Measurements from ENCODE around the gene ERAS.

Gene ERAS

GRCh38 chrX:48787505-48788443 lies 38.5 kb upstream of the ERAS start:
- H3K27ac ChIP-seq (ENCODE audit: low read length) = no peak overlapping the region
- no peaks in the 10 kb centered on the region for H3K36me3 ChIP-seq (ENCODE audit: control insufficient read depth, low read depth, low read length)
- no peak overlapping the region for H3K9ac ChIP-seq (ENCODE audit: low read length)

GRCh38 chrX:48789366-48790220 lies 36.7 kb upstream of the ERAS start:
- Histone ChIP-seq H3K4me3 (ENCODE audit: low read length) (no peak overlapping the region), H3K27ac (ENCODE audit: low read length) (no peak overlapping the region), H3K4me1 (ENCODE audit: control insufficient read depth, low read depth, low read length) (no peaks in the 10 kb centered on the region), H3K9me3 (ENCODE audit: control insufficient read depth, low read depth, low read length) (peaks cover 6% of the 10 kb centered on the region), H3K9ac (ENCODE audit: low read length) (no peak overlapping the region), H3K27me3 (ENCODE audit: control insufficient read depth, insufficient read depth, low read length) (no peaks in the 10 kb centered on the region), H3K36me3 (ENCODE audit: control insufficient read depth, low read depth, low read length) (no peaks in the 10 kb centered on the region)

More at GRCh38 chrX:48787505-48788443, 38.5 kb upstream of the ERAS start:
- H3K9me3 ChIP-seq (ENCODE audit: control insufficient read depth, low read depth, low read length) = peaks cover 4% of the 10 kb centered on the region
- no peaks in the 10 kb centered on the region for H3K27me3 ChIP-seq (ENCODE audit: control insufficient read depth, insufficient read depth, low read length)
- no peaks in the 10 kb centered on the region for H3K4me1 ChIP-seq (ENCODE audit: control insufficient read depth, low read depth, low read length)
- no peak overlapping the region for H3K4me3 ChIP-seq (ENCODE audit: low read length)

DNA sequence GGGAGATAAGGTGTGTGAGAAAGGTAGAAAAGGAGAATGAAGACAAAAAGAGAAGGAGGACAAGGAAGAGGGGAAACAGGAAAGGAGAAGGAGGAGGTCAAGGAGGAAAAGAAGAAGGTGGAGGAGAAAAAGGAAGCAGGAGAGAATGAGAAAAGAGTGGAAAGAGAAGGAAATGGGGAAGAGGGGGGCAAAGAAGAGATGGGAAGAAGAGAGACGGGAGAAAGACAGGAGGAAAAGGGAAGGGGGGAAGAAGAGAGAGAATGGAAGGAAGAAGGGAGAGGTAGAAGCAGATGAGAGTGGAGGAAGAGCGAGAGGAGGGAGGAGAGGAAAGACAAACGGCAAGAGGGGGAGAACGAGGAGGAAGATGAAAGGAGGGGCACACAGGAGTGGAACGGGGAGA lies 35.8 kb upstream of the ERAS start:
- H3K9me3 ChIP-seq (ENCODE audit: control insufficient read depth, low read depth, low read length) = peaks cover 13% of the 10 kb centered on the region
- no peaks in the 10 kb centered on the region for H3K4me1 ChIP-seq (ENCODE audit: control insufficient read depth, low read depth, low read length)
- H3K36me3 ChIP-seq (ENCODE audit: control insufficient read depth, low read depth, low read length) = no peaks in the 10 kb centered on the region
- H3K27me3 ChIP-seq (ENCODE audit: control insufficient read depth, insufficient read depth, low read length) = no peaks in the 10 kb centered on the region
- no peak overlapping the region for H3K27ac ChIP-seq (ENCODE audit: low read length)
- no peak overlapping the region for H3K9ac ChIP-seq (ENCODE audit: low read length)
- no peak overlapping the region for H3K4me3 ChIP-seq (ENCODE audit: low read length)

- Histone ChIP-seq H3K27ac (ENCODE audit: low read length) (no peak overlapping the region), H3K4me1 (ENCODE audit: control insufficient read depth, low read depth, low read length) (no peaks in the 10 kb centered on the region), H3K27me3 (ENCODE audit: control insufficient read depth, insufficient read depth, low read length) (no peaks in the 10 kb centered on the region), H3K36me3 (ENCODE audit: control insufficient read depth, low read depth, low read length) (no peaks in the 10 kb centered on the region), H3K9ac (ENCODE audit: low read length) (no peak overlapping the region), H3K4me3 (ENCODE audit: low read length) (no peak overlapping the region), H3K9me3 (ENCODE audit: control insufficient read depth, low read depth, low read length) (peaks cover 13% of the 10 kb centered on the region)
These were observed 35.1 kb upstream of the ERAS start for GRCh38 chrX:48791063-48791820.

GRCh38 chrX:48792219-48792618 lies 34.1 kb upstream of the ERAS start:
- H3K4me1 ChIP-seq (ENCODE audit: control insufficient read depth, low read depth, low read length) = no peaks in the 10 kb centered on the region
- H3K27ac ChIP-seq (ENCODE audit: low read length) = no peak overlapping the region
- no peak overlapping the region for H3K9ac ChIP-seq (ENCODE audit: low read length)
- H3K36me3 ChIP-seq (ENCODE audit: control insufficient read depth, low read depth, low read length) = no peaks in the 10 kb centered on the region
- no peak overlapping the region for H3K4me3 ChIP-seq (ENCODE audit: low read length)
- H3K27me3 ChIP-seq (ENCODE audit: control insufficient read depth, insufficient read depth, low read length) = no peaks in the 10 kb centered on the region
- H3K9me3 ChIP-seq (ENCODE audit: control insufficient read depth, low read depth, low read length) = peaks cover 13% of the 10 kb centered on the region

GRCh38 chrX:48793935-48794334 lies 32.4 kb upstream of the ERAS start:
- Histone ChIP-seq H3K27ac (ENCODE audit: low read length) (no peak overlapping the region), H3K4me3 (ENCODE audit: low read length) (no peak overlapping the region), H3K27me3 (ENCODE audit: control insufficient read depth, insufficient read depth, low read length) (no peaks in the 10 kb centered on the region), H3K9ac (ENCODE audit: low read length) (no peak overlapping the region), H3K36me3 (ENCODE audit: control insufficient read depth, low read depth, low read length) (no peaks in the 10 kb centered on the region), H3K4me1 (ENCODE audit: control insufficient read depth, low read depth, low read length) (no peaks in the 10 kb centered on the region), H3K9me3 (ENCODE audit: control insufficient read depth, low read depth, low read length) (peaks cover 9% of the 10 kb centered on the region)

GRCh38 chrX:48794340-48794910 lies 31.9 kb upstream of the ERAS start:
- Histone ChIP-seq H3K27me3 (ENCODE audit: control insufficient read depth, insufficient read depth, low read length) (no peaks in the 10 kb centered on the region), H3K27ac (ENCODE audit: low read length) (no peak overlapping the region), H3K4me3 (ENCODE audit: low read length) (no peak overlapping the region), H3K9ac (ENCODE audit: low read length) (no peak overlapping the region), H3K4me1 (ENCODE audit: control insufficient read depth, low read depth, low read length) (no peaks in the 10 kb centered on the region), H3K9me3 (ENCODE audit: control insufficient read depth, low read depth, low read length) (peaks cover 9% of the 10 kb centered on the region), H3K36me3 (ENCODE audit: control insufficient read depth, low read depth, low read length) (no peaks in the 10 kb centered on the region)

DNA sequence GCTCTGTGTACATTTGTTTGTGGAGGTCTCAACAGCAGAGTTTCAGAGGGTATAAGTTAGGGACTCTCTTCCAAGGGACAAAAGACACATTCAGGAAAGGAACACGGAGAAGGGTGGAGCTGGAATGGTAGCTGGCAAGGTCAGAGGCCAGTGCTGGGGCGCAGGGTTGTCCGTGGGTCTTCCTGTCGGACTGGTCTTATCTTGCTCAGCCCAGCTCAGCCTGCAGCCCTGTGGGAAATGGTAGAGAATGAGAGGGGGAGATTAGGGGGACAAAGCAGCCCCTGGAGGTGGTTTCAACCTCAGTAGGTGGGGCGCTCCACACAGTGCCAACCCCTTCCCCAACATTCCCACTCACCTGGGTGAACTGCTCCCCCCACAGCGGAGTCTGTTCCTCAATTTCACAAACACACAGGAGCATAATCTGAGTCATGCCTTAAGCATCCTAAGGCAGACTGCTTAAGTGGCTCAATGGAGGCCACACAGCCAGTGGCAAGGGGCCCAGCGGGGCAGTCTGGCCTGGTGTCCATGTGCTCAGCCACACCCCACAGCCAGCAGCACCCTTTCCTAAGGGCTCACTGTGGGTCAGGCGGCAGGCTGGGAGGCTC lies 31.3 kb upstream of the ERAS start:
- H3K9me3 ChIP-seq (ENCODE audit: control insufficient read depth, low read depth, low read length) = peaks cover 9% of the 10 kb centered on the region
- no peaks in the 10 kb centered on the region for H3K27me3 ChIP-seq (ENCODE audit: control insufficient read depth, insufficient read depth, low read length)
- no peak overlapping the region for H3K9ac ChIP-seq (ENCODE audit: low read length)
- no peak overlapping the region for H3K27ac ChIP-seq (ENCODE audit: low read length)
- no peaks in the 10 kb centered on the region for H3K36me3 ChIP-seq (ENCODE audit: control insufficient read depth, low read depth, low read length)
- no peak overlapping the region for H3K4me3 ChIP-seq (ENCODE audit: low read length)
- H3K4me1 ChIP-seq (ENCODE audit: control insufficient read depth, low read depth, low read length) = no peaks in the 10 kb centered on the region

- H3K36me3 ChIP-seq (ENCODE audit: control insufficient read depth, low read depth, low read length) = no peaks in the 10 kb centered on the region
- peaks cover 12% of the 10 kb centered on the region for H3K9me3 ChIP-seq (ENCODE audit: control insufficient read depth, low read depth, low read length)
- no peak overlapping the region for H3K27ac ChIP-seq (ENCODE audit: low read length)
- no peaks in the 10 kb centered on the region for H3K4me1 ChIP-seq (ENCODE audit: control insufficient read depth, low read depth, low read length)
- H3K27me3 ChIP-seq (ENCODE audit: control insufficient read depth, insufficient read depth, low read length) = no peaks in the 10 kb centered on the region
- no peak overlapping the region for H3K9ac ChIP-seq (ENCODE audit: low read length)
- no peak overlapping the region for H3K4me3 ChIP-seq (ENCODE audit: low read length)
These were observed 28.0 kb upstream of the ERAS start for GRCh38 chrX:48798318-48798717.

DNA sequence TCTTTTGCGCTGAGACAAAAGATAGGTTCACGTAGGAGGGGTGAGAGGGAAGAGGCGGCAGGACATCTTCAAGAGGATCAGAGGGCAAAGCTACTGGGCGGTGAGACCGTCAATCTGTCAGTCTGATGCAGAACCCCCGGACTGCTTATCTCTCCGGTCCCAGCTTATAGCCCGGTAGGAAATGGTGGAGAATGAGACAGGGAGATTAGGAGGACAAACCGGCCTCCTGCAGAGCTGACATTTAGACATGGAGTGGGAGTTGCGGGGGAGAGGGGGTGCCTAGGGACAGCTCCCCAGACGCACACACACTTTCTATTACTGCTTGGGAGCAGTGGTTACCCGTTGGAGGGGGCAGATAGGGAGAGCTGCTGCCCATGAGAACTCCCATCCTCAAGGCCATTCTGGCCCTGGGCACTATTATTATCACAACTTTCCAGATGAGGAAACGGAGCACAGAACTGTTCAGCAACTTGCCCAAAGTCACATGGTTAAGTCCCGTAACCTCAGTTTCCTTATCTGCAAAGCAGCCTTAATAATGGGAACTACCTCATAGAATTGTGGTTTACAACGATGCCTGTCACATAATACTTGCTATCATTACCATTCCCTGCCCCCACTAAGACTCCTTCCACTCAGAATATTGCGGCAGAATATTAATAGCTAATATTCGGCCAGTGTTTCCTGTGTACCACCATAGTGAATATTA lies 25.6 kb upstream of the ERAS start:
- H3K4me3 ChIP-seq (ENCODE audit: low read length) = peak overlapping the region; percentile 82

More for the DNA sequence above, 25.6 kb upstream of the ERAS start:
- peaks cover 11% of the 10 kb centered on the region for H3K9me3 ChIP-seq (ENCODE audit: control insufficient read depth, low read depth, low read length)
- H3K4me1 ChIP-seq (ENCODE audit: control insufficient read depth, low read depth, low read length) = no peaks in the 10 kb centered on the region
- peak overlapping the region; percentile 67 for H3K27ac ChIP-seq (ENCODE audit: low read length)
- H3K36me3 ChIP-seq (ENCODE audit: control insufficient read depth, low read depth, low read length) = peaks cover 2% of the 10 kb centered on the region
- H3K27me3 ChIP-seq (ENCODE audit: control insufficient read depth, insufficient read depth, low read length) = no peaks in the 10 kb centered on the region
- peak overlapping the region; percentile 89 for H3K9ac ChIP-seq (ENCODE audit: low read length)
